A549 (cell line): ENCODE results near the gene EMX1.

Experiments used
- CEBPB ChIP-seq, 2 experiments: fragments of >200 bp in 1 of 2; sonication (Bioruptor Twin) in 1 of 2; formaldehyde crosslinking in 1 of 2; IDR thresholded peaks; 2 replicates each; pipeline ENCODE4 v1.6.1; 2012 to 2016
- CHD4 ChIP-seq: fragments of 200-600 bp; sonication (generic); IDR thresholded peaks from 2 replicates; pipeline ENCODE4 v1.6.1; 2016; ENCODE audit warnings: antibody characterized with exemption, mild to moderate bottlenecking, borderline replicate concordance
- FOSB ChIP-seq: fragments of 250-450 bp; sonication (Bioruptor Pico); IDR thresholded peaks from 2 replicates; pipeline ENCODE4 v1.5.0; 2020; ENCODE audit warnings: mild to moderate bottlenecking, moderate library complexity
- MAFK ChIP-seq: fragments of 450-650 bp; IDR thresholded peaks from 2 replicates; pipeline ENCODE4 v1.6.1; 2014; ENCODE audit not compliant: partially characterized antibody
- NFE2L2 ChIP-seq: fragments of 150-350 bp; conservative IDR thresholded peaks from 2 replicates; pipeline ENCODE4 v1.6.1; 2014; ENCODE audit warnings: low read length
- POLR2A ChIP-seq: IDR thresholded peaks from 2 replicates; pipeline ENCODE4 v1.6.1; 2012; ENCODE audit warnings: mild to moderate bottlenecking, low read length
- POLR2AphosphoS2 ChIP-seq: conservative IDR thresholded peaks from 2 replicates; pipeline ENCODE4 v1.6.1; 2012; ENCODE audit warnings: low read length, improper control_type of control experiment, inconsistent platforms
- ZC3H11A ChIP-seq: fragments of 450-650 bp; IDR thresholded peaks from 2 replicates; pipeline ENCODE4 v1.6.1; 2014; ENCODE audit warnings: antibody characterized with exemption, mild to moderate bottlenecking
- TF ChIP-seq, protein P1 (sequence below): fragments of >200 bp; sonication (Bioruptor Twin); formaldehyde crosslinking; IDR thresholded peaks from 3 replicates; pipeline ENCODE4 v1.5.1; 2016

DNA sequence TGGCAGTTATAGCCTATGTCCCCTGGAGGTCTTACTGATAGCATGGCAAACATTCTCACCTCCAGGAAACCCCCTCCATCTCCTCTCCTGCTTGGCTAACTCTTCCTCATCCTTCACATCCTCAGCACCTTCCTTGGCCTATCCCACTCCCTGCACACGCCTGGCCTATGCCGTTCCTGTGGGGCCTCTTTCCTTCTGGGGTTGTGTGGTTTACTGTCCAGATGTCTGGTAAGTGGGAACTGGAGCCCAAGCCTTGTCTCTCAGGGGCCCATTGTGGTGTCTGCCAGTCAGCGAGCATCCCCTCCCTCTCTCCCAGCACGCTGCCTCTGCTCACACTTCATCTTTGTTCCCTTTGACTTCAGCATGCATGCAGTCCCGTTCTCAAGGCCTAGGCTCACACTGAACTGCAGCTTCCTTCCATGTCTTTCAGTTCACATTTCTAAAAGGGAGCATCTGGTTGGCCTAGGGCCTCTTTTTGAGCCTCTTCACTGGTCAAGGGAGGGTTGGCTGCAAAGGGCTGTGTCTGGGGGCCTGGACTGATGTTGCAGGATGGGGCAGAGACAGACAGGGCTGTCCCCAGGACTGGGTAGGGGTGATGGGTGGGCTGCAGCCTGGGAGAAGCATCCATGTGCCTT lies 17.0 kb upstream of the EMX1 start:
- TF ChIP-seq, protein P1, sequence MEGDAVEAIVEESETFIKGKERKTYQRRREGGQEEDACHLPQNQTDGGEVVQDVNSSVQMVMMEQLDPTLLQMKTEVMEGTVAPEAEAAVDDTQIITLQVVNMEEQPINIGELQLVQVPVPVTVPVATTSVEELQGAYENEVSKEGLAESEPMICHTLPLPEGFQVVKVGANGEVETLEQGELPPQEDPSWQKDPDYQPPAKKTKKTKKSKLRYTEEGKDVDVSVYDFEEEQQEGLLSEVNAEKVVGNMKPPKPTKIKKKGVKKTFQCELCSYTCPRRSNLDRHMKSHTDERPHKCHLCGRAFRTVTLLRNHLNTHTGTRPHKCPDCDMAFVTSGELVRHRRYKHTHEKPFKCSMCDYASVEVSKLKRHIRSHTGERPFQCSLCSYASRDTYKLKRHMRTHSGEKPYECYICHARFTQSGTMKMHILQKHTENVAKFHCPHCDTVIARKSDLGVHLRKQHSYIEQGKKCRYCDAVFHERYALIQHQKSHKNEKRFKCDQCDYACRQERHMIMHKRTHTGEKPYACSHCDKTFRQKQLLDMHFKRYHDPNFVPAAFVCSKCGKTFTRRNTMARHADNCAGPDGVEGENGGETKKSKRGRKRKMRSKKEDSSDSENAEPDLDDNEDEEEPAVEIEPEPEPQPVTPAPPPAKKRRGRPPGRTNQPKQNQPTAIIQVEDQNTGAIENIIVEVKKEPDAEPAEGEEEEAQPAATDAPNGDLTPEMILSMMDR = no peak
- TF ChIP-seq ZC3H11A = no peak
- TF ChIP-seq CEBPB (IDR thresholded peaks at IDR 0.05) = no peak
- no peak for TF ChIP-seq MAFK
- TF ChIP-seq CHD4 = no peak
- TF ChIP-seq POLR2AphosphoS2 = no peak
- no peak for TF ChIP-seq FOSB (CRISPR knock-in tag)
- TF ChIP-seq POLR2A = no peak
- TF ChIP-seq NFE2L2 = no peak
